ENCODE results near the gene NLRP9.

GRCh38 chr19:55688422-55689218, 49.6 kb downstream of the NLRP9 start:
- TF ChIP-seq ZNF274 (IDR thresholded peaks at IDR 0.05; ENCODE audit: low read depth, low read length): no peak
- no peak for TF ChIP-seq YY1 (IDR thresholded peaks at IDR 0.05; ENCODE audit: insufficient read depth, insufficient read length)

All from NT2/D1 (cell line).